OCI-M2 (cell line): ENCODE results near the gene MAPK8IP1.
"Not testable (repeated sequence)": the region's sequence is repeated elsewhere in the genome, so short reads cannot be mapped to it uniquely, and the experiment has no call there.

Experiments
- DNase-seq: peaks from one replicate; lab custom pipeline; 2025; ENCODE audit not compliant: unreplicated experiment; lab: John Stamatoyannopoulos, UW

Gene MAPK8IP1

GRCh38 chr11:45885274-45885920 is at the start of gene MAPK8IP1:
Gene MAPK8IP1 (plus strand): TSS chr11:45885651. CDS start chr11:45885821, 170 bp downstream.
- no peak for DNase-seq

GRCh38 chr11:45839204-45839603 is 46.2 kb upstream of the MAPK8IP1 start:
- no peak for DNase-seq

GRCh38 chr11:45840251-45840650 is 45.2 kb upstream of the MAPK8IP1 start:
- not testable (repeated sequence) for DNase-seq

GRCh38 chr11:45843158-45843924 is 42.1 kb upstream of the MAPK8IP1 start:
- DNase-seq, result peak; percentile 30

- DNase-seq, result no peak
Measured at GRCh38 chr11:45844822-45845578, 40.5 kb upstream of the MAPK8IP1 start.

- no peak for DNase-seq
Measured at GRCh38 chr11:45846174-45846675, 39.2 kb upstream of the MAPK8IP1 start.

GRCh38 chr11:45846974-45847910 is 38.2 kb upstream of the MAPK8IP1 start, which contains the start of gene CRY2:
Gene CRY2 (plus strand): TSS chr11:45847475. CDS start chr11:45847491, 16 bp downstream.
- peak; percentile 78 for DNase-seq

- peak; percentile 32 for DNase-seq
Measured at GRCh38 chr11:45847911-45848316, 37.5 kb upstream of the MAPK8IP1 start.

- DNase-seq, result no peak
Measured at GRCh38 chr11:45848654-45849081, 36.8 kb upstream of the MAPK8IP1 start.

- DNase-seq, result no peak
Measured at GRCh38 chr11:45850446-45850845, 35.0 kb upstream of the MAPK8IP1 start.

GRCh38 chr11:45851228-45851627 is 34.2 kb upstream of the MAPK8IP1 start:
- DNase-seq, result no peak

- DNase-seq, result no peak
Measured at GRCh38 chr11:45852018-45852711, 33.3 kb upstream of the MAPK8IP1 start.

GRCh38 chr11:45852712-45853101 is 32.7 kb upstream of the MAPK8IP1 start:
- no peak for DNase-seq

GRCh38 chr11:45853332-45854219 is 31.9 kb upstream of the MAPK8IP1 start:
- no peak for DNase-seq

GRCh38 chr11:45855308-45855707 is 30.1 kb upstream of the MAPK8IP1 start:
- no peak for DNase-seq

GRCh38 chr11:45856044-45856468 is 29.4 kb upstream of the MAPK8IP1 start:
- DNase-seq, result no peak

GRCh38 chr11:45857961-45858474 is 27.4 kb upstream of the MAPK8IP1 start:
- no peak for DNase-seq

GRCh38 chr11:45858751-45859398 is 26.6 kb upstream of the MAPK8IP1 start:
- DNase-seq, result no peak
